Progenitor cell of endocrine pancreas (in vitro differentiated cells): ENCODE results near the gene ABHD1. TPM values are rescaled to one million over a fixed set of nuclear protein-coding genes. Genes with fewer than 3 reads are reported as not detected.
A peak's percentile ranks its signal among the peaks of the same experiment; 100 is the strongest.

Experiments used
- DNase-seq: peaks from one replicate; pipeline ENCODE4 v3.0.0; 2021; ENCODE audit warnings: low spot score; ENCODE audit not compliant: unreplicated experiment
- H3K27ac Mint-ChIP-seq: 2 replicates; pipeline ENCODE4 v1.8.0; 2021; ENCODE audit warnings: mild to moderate bottlenecking, moderate library complexity, mixed read lengths
- H3K27me3 Mint-ChIP-seq: 2 replicates; pipeline ENCODE4 v1.8.0; 2021; ENCODE audit warnings: mixed read lengths
- H3K36me3 Mint-ChIP-seq: 2 replicates; pipeline ENCODE4 v1.8.0; 2022; ENCODE audit warnings: mixed read lengths; ENCODE audit not compliant: insufficient read depth
- H3K4me1 Mint-ChIP-seq: 2 replicates; pipeline ENCODE4 v1.8.0; 2021; ENCODE audit warnings: low read depth, mixed read lengths
- H3K4me3 Mint-ChIP-seq: 2 replicates; pipeline ENCODE4 v1.8.0; 2021; ENCODE audit warnings: low read depth, mild to moderate bottlenecking, moderate library complexity, mixed read lengths
- H3K9me3 Mint-ChIP-seq: 2 replicates; pipeline ENCODE4 v1.8.0; 2021; ENCODE audit warnings: low read depth, mixed read lengths
- total RNA-seq: library from RNA; stranded (reverse); gene quantifications from 2 replicates; pipeline ENCODE4 v1.2.1, GENCODE V29; 2021
- TF ChIP-seq, protein P1 (sequence below): fragments of 200-600 bp; sonication (generic); IDR thresholded peaks from one replicate; pipeline ENCODE4 v1.5.0; 2021; ENCODE audit warnings: antibody characterized with exemption, mild to moderate bottlenecking; ENCODE audit not compliant: unreplicated experiment

ABHD1 gene
- total RNA-seq, 1 donor from 2014 or later: 0.34 TPM

- peaks cover 6% of the 10 kb centered on the region for H3K4me1 Mint-ChIP-seq
- no peaks in the 10 kb centered on the region for H3K36me3 Mint-ChIP-seq
- DNase-seq: no peak
- no peak overlapping the region for H3K4me3 Mint-ChIP-seq
- H3K9me3 Mint-ChIP-seq: no peaks in the 10 kb centered on the region
- TF ChIP-seq, protein P1, sequence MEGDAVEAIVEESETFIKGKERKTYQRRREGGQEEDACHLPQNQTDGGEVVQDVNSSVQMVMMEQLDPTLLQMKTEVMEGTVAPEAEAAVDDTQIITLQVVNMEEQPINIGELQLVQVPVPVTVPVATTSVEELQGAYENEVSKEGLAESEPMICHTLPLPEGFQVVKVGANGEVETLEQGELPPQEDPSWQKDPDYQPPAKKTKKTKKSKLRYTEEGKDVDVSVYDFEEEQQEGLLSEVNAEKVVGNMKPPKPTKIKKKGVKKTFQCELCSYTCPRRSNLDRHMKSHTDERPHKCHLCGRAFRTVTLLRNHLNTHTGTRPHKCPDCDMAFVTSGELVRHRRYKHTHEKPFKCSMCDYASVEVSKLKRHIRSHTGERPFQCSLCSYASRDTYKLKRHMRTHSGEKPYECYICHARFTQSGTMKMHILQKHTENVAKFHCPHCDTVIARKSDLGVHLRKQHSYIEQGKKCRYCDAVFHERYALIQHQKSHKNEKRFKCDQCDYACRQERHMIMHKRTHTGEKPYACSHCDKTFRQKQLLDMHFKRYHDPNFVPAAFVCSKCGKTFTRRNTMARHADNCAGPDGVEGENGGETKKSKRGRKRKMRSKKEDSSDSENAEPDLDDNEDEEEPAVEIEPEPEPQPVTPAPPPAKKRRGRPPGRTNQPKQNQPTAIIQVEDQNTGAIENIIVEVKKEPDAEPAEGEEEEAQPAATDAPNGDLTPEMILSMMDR: no peak
- H3K27me3 Mint-ChIP-seq: peaks cover 1% of the 10 kb centered on the region
- H3K27ac Mint-ChIP-seq: peak overlapping the region; percentile 48
Measured at GRCh38 chr2:27093430-27094352, 29.9 kb upstream of the ABHD1 start.

DNA sequence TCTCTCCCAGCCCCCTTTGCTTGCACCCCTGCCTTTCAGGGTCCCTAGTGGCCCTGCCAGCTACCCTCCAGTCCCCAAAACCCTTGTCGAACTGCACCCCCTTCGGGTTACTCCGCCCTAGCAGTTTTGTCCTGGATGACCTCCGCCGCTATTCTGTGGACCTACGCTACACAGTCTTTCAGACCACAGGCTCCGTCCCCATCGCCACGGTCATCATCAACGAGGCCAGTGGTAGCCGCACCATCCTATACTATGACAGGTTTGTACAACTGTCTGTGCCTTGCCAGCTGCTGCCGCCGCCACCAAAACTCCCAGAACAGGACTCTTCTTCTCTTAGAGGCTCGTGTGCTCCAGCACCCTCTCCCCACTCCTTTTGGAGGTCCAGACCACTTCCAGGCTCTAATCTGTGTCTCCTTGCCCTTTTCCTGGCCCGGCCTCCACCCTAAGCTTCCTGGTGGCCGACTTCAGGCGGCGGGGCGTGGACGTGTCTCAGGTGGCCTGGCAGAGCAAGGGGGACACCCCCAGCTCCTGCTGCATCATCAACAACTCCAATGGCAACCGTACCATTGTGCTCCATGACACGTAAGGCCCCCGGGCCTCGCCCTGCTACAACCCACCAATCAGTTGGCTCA is 29.1 kb upstream of the ABHD1 start:
- TF ChIP-seq, protein P1: no peak
- Mint-ChIP-seq H3K27me3 (no peaks in the 10 kb centered on the region), H3K4me3 (no peak overlapping the region), H3K4me1 (peaks cover 6% of the 10 kb centered on the region), H3K27ac (peak overlapping the region; percentile 51), H3K9me3 (no peaks in the 10 kb centered on the region), H3K36me3 (no peaks in the 10 kb centered on the region)
- DNase-seq: no peak

- H3K4me3 Mint-ChIP-seq: peak overlapping the region; percentile 70
- DNase-seq: no peak
- no peaks in the 10 kb centered on the region for H3K36me3 Mint-ChIP-seq
- no peak overlapping the region for H3K27ac Mint-ChIP-seq
- no peaks in the 10 kb centered on the region for H3K27me3 Mint-ChIP-seq
- TF ChIP-seq, protein P1: no peak
- H3K9me3 Mint-ChIP-seq: no peaks in the 10 kb centered on the region
- peaks cover 6% of the 10 kb centered on the region for H3K4me1 Mint-ChIP-seq
Measured at GRCh38 chr2:27095427-27095744, 28.2 kb upstream of the ABHD1 start.

DNA sequence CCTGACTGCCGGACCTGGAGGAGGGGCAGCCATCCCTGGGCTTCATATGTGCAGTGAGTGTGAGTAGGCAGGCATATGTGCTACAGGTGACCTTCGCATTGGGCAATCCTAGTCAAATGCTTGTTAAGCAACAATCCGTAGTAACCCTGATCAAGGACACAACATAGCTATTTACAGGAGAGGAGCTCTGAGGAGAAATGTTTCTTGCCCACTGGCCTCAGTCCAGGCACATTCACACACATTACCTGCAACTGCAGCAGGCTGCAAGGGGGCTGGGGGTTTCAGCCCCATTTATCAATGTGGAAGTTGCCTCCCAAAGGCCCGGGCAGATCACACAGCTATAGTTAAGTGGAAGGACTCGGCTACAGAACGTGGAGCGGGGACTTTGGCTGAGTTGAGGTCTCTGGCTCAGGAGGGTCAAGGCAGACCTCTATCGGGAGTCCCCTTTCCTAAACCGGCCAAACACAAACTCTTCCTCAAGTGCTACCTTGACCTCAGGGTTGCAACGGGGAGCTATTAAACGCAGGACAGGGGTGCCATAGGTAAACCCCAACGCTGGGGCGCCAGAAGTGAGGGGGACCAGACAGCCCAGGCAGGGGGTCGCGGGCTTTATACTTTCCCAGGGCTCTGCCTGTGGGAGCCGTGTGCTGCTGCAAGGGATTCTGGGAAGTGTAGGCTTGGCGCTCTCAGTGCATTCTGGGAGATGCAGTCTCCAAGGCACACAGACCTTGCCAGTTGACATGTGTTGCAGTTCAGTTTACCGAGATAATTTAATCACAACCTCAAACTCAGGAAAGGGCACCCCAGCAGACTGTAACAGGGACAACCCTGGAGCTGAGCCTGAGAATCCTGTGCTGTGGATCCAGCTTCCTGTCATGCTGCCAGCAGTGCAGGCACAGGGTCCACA is 27.6 kb upstream of the ABHD1 start:
- DNase-seq: no peak
- H3K4me3 Mint-ChIP-seq: peak overlapping the region; percentile 70

More for the DNA sequence above, 27.6 kb upstream of the ABHD1 start:
- Mint-ChIP-seq H3K9me3 (no peaks in the 10 kb centered on the region), H3K27ac (peak overlapping the region; percentile 74), H3K27me3 (no peaks in the 10 kb centered on the region), H3K4me1 (peaks cover 6% of the 10 kb centered on the region), H3K36me3 (no peaks in the 10 kb centered on the region)
- TF ChIP-seq, protein P1: no peak
